Skeletal muscle satellite cell (primary cell): ENCODE results near the gene FEZ2.

Source experiments
- H3K27me3 ChIP-seq: 2 replicates; pipeline ENCODE4 v1.7.0; 2013; ENCODE audit warnings: low read length; ENCODE audit not compliant: control insufficient read depth, insufficient read depth
- H3K36me3 ChIP-seq: 2 replicates; pipeline ENCODE4 v1.7.0; 2013; ENCODE audit warnings: mild to moderate bottlenecking, control low read depth, low read length; ENCODE audit not compliant: insufficient read depth
- H3K4me1 ChIP-seq: 2 replicates; pipeline ENCODE4 v1.7.0; 2013; ENCODE audit warnings: low read length; ENCODE audit not compliant: control insufficient read depth, insufficient read depth
- H3K4me2 ChIP-seq: 2 replicates; pipeline ENCODE4 v1.7.0; 2013; ENCODE audit warnings: mild to moderate bottlenecking, low read length
- H3K4me3 ChIP-seq: 2 replicates; pipeline ENCODE4 v1.7.0; 2013; ENCODE audit warnings: low read length
- H3K9ac ChIP-seq: 2 replicates; pipeline ENCODE4 v1.7.0; 2013; ENCODE audit warnings: mild to moderate bottlenecking, low read depth, low read length, moderate library complexity
- H3K9me3 ChIP-seq: replicated peaks from 2 replicates; pipeline ENCODE4 v1.7.0; 2013; ENCODE audit warnings: mild to moderate bottlenecking, control low read depth, low read length

Gene FEZ2

GRCh38 chr2:36525245-36525644 lies 72.7 kb downstream of the FEZ2 start:
- Histone ChIP-seq H3K4me2 (no peak overlapping the region), H3K27me3 (no peaks in the 10 kb centered on the region), H3K9me3 (no peaks in the 10 kb centered on the region), H3K9ac (no peak overlapping the region), H3K4me1 (peaks cover 16% of the 10 kb centered on the region), H3K4me3 (no peak overlapping the region), H3K36me3 (peaks cover 87% of the 10 kb centered on the region)

GRCh38 chr2:36523153-36523552 lies 74.8 kb downstream of the FEZ2 start:
- Histone ChIP-seq H3K9me3 (no peaks in the 10 kb centered on the region), H3K4me2 (no peak overlapping the region), H3K4me1 (no peaks in the 10 kb centered on the region), H3K9ac (no peak overlapping the region), H3K27me3 (no peaks in the 10 kb centered on the region), H3K4me3 (no peak overlapping the region), H3K36me3 (peaks cover 91% of the 10 kb centered on the region)

GRCh38 chr2:36520431-36520830 lies 77.5 kb downstream of the FEZ2 start:
- H3K4me1 ChIP-seq: peaks cover 3% of the 10 kb centered on the region
- H3K27me3 ChIP-seq: no peaks in the 10 kb centered on the region
- H3K36me3 ChIP-seq: peaks cover 98% of the 10 kb centered on the region
- no peak overlapping the region for H3K4me2 ChIP-seq
- no peaks in the 10 kb centered on the region for H3K9me3 ChIP-seq
- no peak overlapping the region for H3K9ac ChIP-seq
- no peak overlapping the region for H3K4me3 ChIP-seq

- Histone ChIP-seq H3K9ac (peak overlapping the region; percentile 55), H3K4me2 (no peak overlapping the region), H3K36me3 (peaks cover 95% of the 10 kb centered on the region), H3K27me3 (no peaks in the 10 kb centered on the region), H3K9me3 (no peaks in the 10 kb centered on the region), H3K4me3 (no peak overlapping the region), H3K4me1 (peaks cover 3% of the 10 kb centered on the region)
Observed at GRCh38 chr2:36516136-36516870, 81.7 kb downstream of the FEZ2 start.

GRCh38 chr2:36515538-36515937 lies 82.4 kb downstream of the FEZ2 start:
- Histone ChIP-seq H3K9ac (peak overlapping the region; percentile 55), H3K27me3 (no peaks in the 10 kb centered on the region), H3K4me1 (peaks cover 3% of the 10 kb centered on the region), H3K4me2 (no peak overlapping the region), H3K4me3 (no peak overlapping the region), H3K9me3 (no peaks in the 10 kb centered on the region), H3K36me3 (peaks cover 93% of the 10 kb centered on the region)

- H3K4me3 ChIP-seq: no peak overlapping the region
- no peaks in the 10 kb centered on the region for H3K9me3 ChIP-seq
- no peaks in the 10 kb centered on the region for H3K27me3 ChIP-seq
- H3K9ac ChIP-seq: no peak overlapping the region
- H3K36me3 ChIP-seq: peaks cover 92% of the 10 kb centered on the region
- no peak overlapping the region for H3K4me2 ChIP-seq
- H3K4me1 ChIP-seq: peaks cover 3% of the 10 kb centered on the region
Observed at GRCh38 chr2:36513661-36514060, 84.3 kb downstream of the FEZ2 start.

GRCh38 chr2:36512705-36513104 lies 85.3 kb downstream of the FEZ2 start:
- H3K9me3 ChIP-seq: no peaks in the 10 kb centered on the region
- H3K4me3 ChIP-seq: no peak overlapping the region
- no peak overlapping the region for H3K9ac ChIP-seq
- no peaks in the 10 kb centered on the region for H3K27me3 ChIP-seq
- peaks cover 91% of the 10 kb centered on the region for H3K36me3 ChIP-seq
- peaks cover 3% of the 10 kb centered on the region for H3K4me1 ChIP-seq
- H3K4me2 ChIP-seq: no peak overlapping the region

- Histone ChIP-seq H3K27me3 (no peaks in the 10 kb centered on the region), H3K9ac (no peak overlapping the region), H3K36me3 (peaks cover 90% of the 10 kb centered on the region), H3K9me3 (no peaks in the 10 kb centered on the region), H3K4me1 (peaks cover 3% of the 10 kb centered on the region), H3K4me3 (no peak overlapping the region), H3K4me2 (no peak overlapping the region)
Observed at GRCh38 chr2:36511858-36512603, 85.9 kb downstream of the FEZ2 start.

- no peak overlapping the region for H3K4me2 ChIP-seq
- H3K9ac ChIP-seq: no peak overlapping the region
- H3K36me3 ChIP-seq: peaks cover 85% of the 10 kb centered on the region
- H3K27me3 ChIP-seq: no peaks in the 10 kb centered on the region
- no peaks in the 10 kb centered on the region for H3K9me3 ChIP-seq
- H3K4me3 ChIP-seq: no peak overlapping the region
- H3K4me1 ChIP-seq: no peaks in the 10 kb centered on the region
Observed at GRCh38 chr2:36509075-36509474, 88.9 kb downstream of the FEZ2 start.

GRCh38 chr2:36507408-36507812 lies 90.6 kb downstream of the FEZ2 start:
- Histone ChIP-seq H3K4me2 (no peak overlapping the region), H3K4me3 (no peak overlapping the region), H3K9me3 (no peaks in the 10 kb centered on the region), H3K9ac (no peak overlapping the region), H3K36me3 (peaks cover 82% of the 10 kb centered on the region), H3K27me3 (no peaks in the 10 kb centered on the region), H3K4me1 (no peaks in the 10 kb centered on the region)
